ENCODE data around the gene MYH6. TPM values are rescaled to one million over a fixed set of nuclear protein-coding genes. Genes with fewer than 3 reads are reported as not detected.
"Not testable (repeated sequence)": the region's sequence is repeated elsewhere in the genome, so short reads cannot be mapped to it uniquely, and the experiment has no call there.

The MYH6 gene
- polyA plus RNA-seq, 3 donors = not detected

DNA sequence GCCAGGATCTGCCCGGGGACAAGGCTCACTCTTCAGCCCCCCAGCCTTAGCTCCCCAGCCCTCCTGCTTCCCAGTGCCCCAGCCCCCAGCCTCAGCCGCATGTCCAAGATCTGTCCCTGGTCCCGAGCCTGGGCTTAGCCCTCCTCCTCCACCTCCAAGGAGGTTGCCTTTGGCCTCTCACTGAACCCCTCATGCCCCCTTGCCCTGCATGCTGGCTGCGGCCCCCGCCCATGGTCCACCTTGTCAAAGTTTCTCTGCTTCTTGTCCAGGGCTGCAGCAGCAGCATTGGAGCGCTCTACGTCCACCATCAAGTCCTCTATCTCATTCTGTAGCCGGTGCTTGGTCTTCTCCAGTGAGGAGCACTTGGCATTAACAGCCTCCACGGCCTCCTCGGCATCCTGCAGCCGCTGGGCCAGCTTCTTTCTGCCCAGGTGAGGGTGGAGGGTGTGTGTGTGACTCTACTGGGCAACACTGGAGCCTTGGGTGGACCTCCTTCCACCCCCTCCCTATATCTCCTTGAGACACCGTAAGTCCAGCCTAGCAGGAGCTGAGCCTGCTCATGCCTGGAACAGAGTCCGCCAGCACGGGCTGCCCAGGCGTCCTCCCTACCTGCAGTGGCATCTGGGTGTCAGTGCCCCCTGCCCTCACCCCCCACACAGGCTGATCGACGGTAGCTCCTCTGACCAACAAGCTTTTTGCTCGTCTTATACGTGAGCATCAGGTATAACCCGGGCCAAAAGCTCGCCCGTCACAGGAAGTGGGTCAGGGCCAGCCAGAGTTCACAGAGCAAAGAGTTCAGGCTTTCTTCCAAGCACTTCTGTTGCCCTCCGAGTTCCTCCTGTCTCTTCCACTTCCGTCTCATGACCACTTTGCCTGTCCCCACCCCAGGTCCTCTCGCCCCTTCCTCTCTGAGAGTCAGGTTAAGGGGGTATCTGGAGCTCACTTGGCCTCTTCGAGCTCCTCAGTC lies 19.9 kb downstream of the MYH6 start:
- H3K27me3 ChIP-seq (ENCODE audit: control insufficient read depth in 2 of 2, insufficient read depth in 2 of 2, low read length in 2 of 2) = no peaks in the 10 kb centered on the region
- H3K27ac ChIP-seq (ENCODE audit: low read depth in 1 of 2, low read length in 2 of 2) = no peak overlapping the region
- no peaks in the 10 kb centered on the region for H3K36me3 ChIP-seq (replicated peaks in 1 of 2; ENCODE audit: control insufficient read depth in 1 of 2, insufficient read depth in 2 of 2, low read length in 2 of 2)
- no peak overlapping the region for H3K4me3 ChIP-seq (replicated peaks in 1 of 3; ENCODE audit: low read depth in 2 of 3, low read length in 3 of 3)
- H4K20me1 ChIP-seq (ENCODE audit: insufficient read depth, low read length) = no peaks in the 10 kb centered on the region
- no peaks in the 10 kb centered on the region for H3K4me1 ChIP-seq (ENCODE audit: control insufficient read depth in 1 of 2, insufficient read depth in 2 of 2, low read length in 2 of 2)
- no peak for DNase-seq
- no peaks in the 10 kb centered on the region for H3K79me2 ChIP-seq (ENCODE audit: insufficient read depth, low read length)
- no peaks in the 10 kb centered on the region for H3K36me3 Mint-ChIP-seq
- H3K27me3 Mint-ChIP-seq (ENCODE audit: low read depth in 3 of 3) = peaks cover 3 to 9% (median 4%) of the 10 kb centered on the region in 3 donors
- no peaks in the 10 kb centered on the region for H3K9me3 ChIP-seq (replicated peaks in 1 of 2; ENCODE audit: control insufficient read depth in 1 of 2, insufficient read depth in 1 of 2, low read length in 2 of 2)
- H3K4me2 ChIP-seq (replicated peaks; ENCODE audit: extremely low read depth, low read length, poor library complexity, severe bottlenecking) = no peak overlapping the region
- no peak overlapping the region for H2AFZ ChIP-seq (ENCODE audit: insufficient read depth, low read depth, low read length, poor library complexity, severe bottlenecking)
- TF ChIP-seq, protein P1, sequence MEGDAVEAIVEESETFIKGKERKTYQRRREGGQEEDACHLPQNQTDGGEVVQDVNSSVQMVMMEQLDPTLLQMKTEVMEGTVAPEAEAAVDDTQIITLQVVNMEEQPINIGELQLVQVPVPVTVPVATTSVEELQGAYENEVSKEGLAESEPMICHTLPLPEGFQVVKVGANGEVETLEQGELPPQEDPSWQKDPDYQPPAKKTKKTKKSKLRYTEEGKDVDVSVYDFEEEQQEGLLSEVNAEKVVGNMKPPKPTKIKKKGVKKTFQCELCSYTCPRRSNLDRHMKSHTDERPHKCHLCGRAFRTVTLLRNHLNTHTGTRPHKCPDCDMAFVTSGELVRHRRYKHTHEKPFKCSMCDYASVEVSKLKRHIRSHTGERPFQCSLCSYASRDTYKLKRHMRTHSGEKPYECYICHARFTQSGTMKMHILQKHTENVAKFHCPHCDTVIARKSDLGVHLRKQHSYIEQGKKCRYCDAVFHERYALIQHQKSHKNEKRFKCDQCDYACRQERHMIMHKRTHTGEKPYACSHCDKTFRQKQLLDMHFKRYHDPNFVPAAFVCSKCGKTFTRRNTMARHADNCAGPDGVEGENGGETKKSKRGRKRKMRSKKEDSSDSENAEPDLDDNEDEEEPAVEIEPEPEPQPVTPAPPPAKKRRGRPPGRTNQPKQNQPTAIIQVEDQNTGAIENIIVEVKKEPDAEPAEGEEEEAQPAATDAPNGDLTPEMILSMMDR (IDR thresholded peaks at IDR 0.05) = no peak
- intact Hi-C loops (cut with micrococcal nuclease) = no loop called here
- no peaks in the 10 kb centered on the region for H3K9me3 Mint-ChIP-seq
- no peak overlapping the region for H3K27ac Mint-ChIP-seq
- 84% methylated on average over 19 of the region's 26 CpGs for WGBS (ENCODE audit: insufficient coverage)
- H3K4me1 Mint-ChIP-seq = no peaks in the 10 kb centered on the region
- no peak overlapping the region for H3K4me3 Mint-ChIP-seq
- H3K9ac ChIP-seq (ENCODE audit: insufficient read depth, low read length, poor library complexity, severe bottlenecking) = no peak overlapping the region

DNA sequence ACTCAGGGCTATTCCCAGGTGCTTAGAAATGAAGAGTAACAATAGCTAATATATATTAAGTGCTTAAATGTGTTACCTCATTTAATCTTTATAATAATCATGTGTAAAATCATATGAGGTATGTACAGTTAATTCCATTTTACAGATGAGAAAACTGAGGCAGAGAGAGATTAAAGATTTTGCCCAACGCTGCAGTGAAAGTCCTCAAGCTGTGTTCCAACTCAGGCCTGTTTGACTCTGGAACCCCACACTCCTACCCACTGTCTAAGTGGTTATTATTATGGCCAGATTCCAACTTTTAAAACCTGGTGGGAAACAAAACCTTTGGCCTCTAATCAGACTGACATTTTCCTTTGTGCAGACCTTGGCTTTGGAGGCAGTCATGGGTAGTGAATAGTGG lies 21.1 kb downstream of the MYH6 start:
- WGBS (ENCODE audit: insufficient coverage) = no CpG with 5 or more reads among the region's 1 CpG
- intact Hi-C loops (cut with micrococcal nuclease) = no loop called here
- H3K4me2 ChIP-seq (replicated peaks; ENCODE audit: extremely low read depth, low read length, poor library complexity, severe bottlenecking) = no peak overlapping the region
- no peak overlapping the region for H3K9ac ChIP-seq (ENCODE audit: insufficient read depth, low read length, poor library complexity, severe bottlenecking)
- H3K27me3 ChIP-seq (ENCODE audit: control insufficient read depth in 2 of 2, insufficient read depth in 2 of 2, low read length in 2 of 2) = no peaks in the 10 kb centered on the region
- no peaks in the 10 kb centered on the region for H3K9me3 ChIP-seq (replicated peaks in 1 of 2; ENCODE audit: control insufficient read depth in 1 of 2, insufficient read depth in 1 of 2, low read length in 2 of 2)
- Mint-ChIP-seq H3K4me3 (no peak overlapping the region), H3K9me3 (peaks cover 0 to 1% (median 0%) of the 10 kb centered on the region in 7 donors), H3K36me3 (no peaks in the 10 kb centered on the region), H3K27ac (no peak overlapping the region), H3K4me1 (no peaks in the 10 kb centered on the region), H3K27me3 (ENCODE audit: low read depth in 3 of 3) (peaks cover 0 to 9% (median 6%) of the 10 kb centered on the region in 3 donors)
- no peaks in the 10 kb centered on the region for H3K4me1 ChIP-seq (ENCODE audit: control insufficient read depth in 1 of 2, insufficient read depth in 2 of 2, low read length in 2 of 2)
- no peaks in the 10 kb centered on the region for H4K20me1 ChIP-seq (ENCODE audit: insufficient read depth, low read length)
- H3K79me2 ChIP-seq (ENCODE audit: insufficient read depth, low read length) = no peaks in the 10 kb centered on the region
- no peak overlapping the region for H3K4me3 ChIP-seq (replicated peaks in 1 of 3; ENCODE audit: low read depth in 2 of 3, low read length in 3 of 3)
- no peak overlapping the region for H3K27ac ChIP-seq (ENCODE audit: low read depth in 1 of 2, low read length in 2 of 2)
- no peaks in the 10 kb centered on the region for H3K36me3 ChIP-seq (replicated peaks in 1 of 2; ENCODE audit: control insufficient read depth in 1 of 2, insufficient read depth in 2 of 2, low read length in 2 of 2)
- no peak for DNase-seq
- TF ChIP-seq, protein P1 (IDR thresholded peaks at IDR 0.05) = no peak
- H2AFZ ChIP-seq (ENCODE audit: insufficient read depth, low read depth, low read length, poor library complexity, severe bottlenecking) = no peak overlapping the region

DNA sequence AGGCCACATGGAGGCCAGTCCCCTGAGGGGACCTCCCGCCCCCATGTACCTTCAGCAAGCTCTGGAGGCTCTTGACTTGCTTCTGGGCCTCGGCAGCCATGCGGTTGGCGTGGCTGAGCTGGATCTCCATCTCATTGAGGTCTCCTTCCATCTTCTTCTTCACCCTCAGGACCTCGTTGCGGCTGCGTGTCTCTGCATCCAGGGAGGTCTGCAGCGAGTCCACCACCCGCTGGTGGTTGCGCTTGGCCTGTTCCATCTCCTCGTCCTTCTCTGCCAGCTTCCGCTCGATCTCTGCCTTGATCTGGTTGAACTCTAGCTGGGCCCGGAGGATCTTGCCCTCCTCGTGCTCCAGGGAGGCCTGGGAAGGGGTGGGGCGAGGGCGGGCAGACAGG lies 21.8 kb downstream of the MYH6 start:
- H3K27me3 ChIP-seq (ENCODE audit: control insufficient read depth in 2 of 2, insufficient read depth in 2 of 2, low read length in 2 of 2); H3K9me3 ChIP-seq (replicated peaks in 1 of 2; ENCODE audit: control insufficient read depth in 1 of 2, insufficient read depth in 1 of 2, low read length in 2 of 2); H3K36me3 Mint-ChIP-seq; H3K4me1 Mint-ChIP-seq; H3K9me3 Mint-ChIP-seq; H3K4me3 Mint-ChIP-seq; H3K27ac ChIP-seq (ENCODE audit: low read depth in 1 of 2, low read length in 2 of 2); H3K4me3 ChIP-seq (replicated peaks in 1 of 3; ENCODE audit: low read depth in 2 of 3, low read length in 3 of 3); intact Hi-C loops (cut with micrococcal nuclease); H3K4me1 ChIP-seq (ENCODE audit: control insufficient read depth in 1 of 2, insufficient read depth in 2 of 2, low read length in 2 of 2); DNase-seq; H2AFZ ChIP-seq (ENCODE audit: insufficient read depth, low read depth, low read length, poor library complexity, severe bottlenecking); H3K79me2 ChIP-seq (ENCODE audit: insufficient read depth, low read length); H3K27ac Mint-ChIP-seq; H3K9ac ChIP-seq (ENCODE audit: insufficient read depth, low read length, poor library complexity, severe bottlenecking); H3K4me2 ChIP-seq (replicated peaks; ENCODE audit: extremely low read depth, low read length, poor library complexity, severe bottlenecking); H3K36me3 ChIP-seq (replicated peaks in 1 of 2; ENCODE audit: control insufficient read depth in 1 of 2, insufficient read depth in 2 of 2, low read length in 2 of 2); H4K20me1 ChIP-seq (ENCODE audit: insufficient read depth, low read length): not testable (repeated sequence)
- WGBS (ENCODE audit: insufficient coverage) = 95% methylated on average over 7 of the region's 17 CpGs
- H3K27me3 Mint-ChIP-seq (ENCODE audit: low read depth in 3 of 3) = peaks cover 3 to 13% (median 8%) of the 10 kb centered on the region in 3 donors
